Measurements from ENCODE around the gene CXCR4.

DNA sequence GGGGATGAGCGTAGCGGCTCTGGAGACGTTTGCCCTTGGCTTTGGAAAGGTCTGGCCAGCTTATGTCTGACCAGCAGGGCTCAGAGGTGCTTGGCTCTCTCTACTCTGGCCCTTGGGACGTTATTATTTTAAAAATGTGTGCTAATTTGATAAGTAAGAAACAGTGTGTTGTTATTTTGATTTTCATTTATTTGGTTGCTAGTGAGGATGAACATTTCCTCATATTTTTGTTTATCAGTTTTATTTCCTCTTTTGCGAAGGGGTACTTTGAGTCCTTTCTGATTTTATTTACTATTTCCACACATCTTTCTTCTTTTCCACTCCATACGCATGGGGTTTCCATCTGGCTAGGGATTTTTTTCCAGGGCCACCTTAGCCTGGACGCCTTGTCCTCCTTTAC, 11.4 kb downstream of the CXCR4 start:
- TF ChIP-seq, protein P1, sequence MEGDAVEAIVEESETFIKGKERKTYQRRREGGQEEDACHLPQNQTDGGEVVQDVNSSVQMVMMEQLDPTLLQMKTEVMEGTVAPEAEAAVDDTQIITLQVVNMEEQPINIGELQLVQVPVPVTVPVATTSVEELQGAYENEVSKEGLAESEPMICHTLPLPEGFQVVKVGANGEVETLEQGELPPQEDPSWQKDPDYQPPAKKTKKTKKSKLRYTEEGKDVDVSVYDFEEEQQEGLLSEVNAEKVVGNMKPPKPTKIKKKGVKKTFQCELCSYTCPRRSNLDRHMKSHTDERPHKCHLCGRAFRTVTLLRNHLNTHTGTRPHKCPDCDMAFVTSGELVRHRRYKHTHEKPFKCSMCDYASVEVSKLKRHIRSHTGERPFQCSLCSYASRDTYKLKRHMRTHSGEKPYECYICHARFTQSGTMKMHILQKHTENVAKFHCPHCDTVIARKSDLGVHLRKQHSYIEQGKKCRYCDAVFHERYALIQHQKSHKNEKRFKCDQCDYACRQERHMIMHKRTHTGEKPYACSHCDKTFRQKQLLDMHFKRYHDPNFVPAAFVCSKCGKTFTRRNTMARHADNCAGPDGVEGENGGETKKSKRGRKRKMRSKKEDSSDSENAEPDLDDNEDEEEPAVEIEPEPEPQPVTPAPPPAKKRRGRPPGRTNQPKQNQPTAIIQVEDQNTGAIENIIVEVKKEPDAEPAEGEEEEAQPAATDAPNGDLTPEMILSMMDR (IDR thresholded peaks at IDR 0.05): no peak
- TF ChIP-seq SIN3A (IDR thresholded peaks at IDR 0.05; ENCODE audit: borderline replicate concordance, low read depth, low read length): no peak
- TF ChIP-seq RAD21 (IDR thresholded peaks at IDR 0.05; ENCODE audit: low read length): no peak
- TF ChIP-seq MXI1 (IDR thresholded peaks at IDR 0.05; ENCODE audit: low read depth, low read length): no peak
- no peak for TF ChIP-seq GATA2 (CRISPR knock-in tag; IDR thresholded peaks at IDR 0.05)
- TF ChIP-seq, protein P2, sequence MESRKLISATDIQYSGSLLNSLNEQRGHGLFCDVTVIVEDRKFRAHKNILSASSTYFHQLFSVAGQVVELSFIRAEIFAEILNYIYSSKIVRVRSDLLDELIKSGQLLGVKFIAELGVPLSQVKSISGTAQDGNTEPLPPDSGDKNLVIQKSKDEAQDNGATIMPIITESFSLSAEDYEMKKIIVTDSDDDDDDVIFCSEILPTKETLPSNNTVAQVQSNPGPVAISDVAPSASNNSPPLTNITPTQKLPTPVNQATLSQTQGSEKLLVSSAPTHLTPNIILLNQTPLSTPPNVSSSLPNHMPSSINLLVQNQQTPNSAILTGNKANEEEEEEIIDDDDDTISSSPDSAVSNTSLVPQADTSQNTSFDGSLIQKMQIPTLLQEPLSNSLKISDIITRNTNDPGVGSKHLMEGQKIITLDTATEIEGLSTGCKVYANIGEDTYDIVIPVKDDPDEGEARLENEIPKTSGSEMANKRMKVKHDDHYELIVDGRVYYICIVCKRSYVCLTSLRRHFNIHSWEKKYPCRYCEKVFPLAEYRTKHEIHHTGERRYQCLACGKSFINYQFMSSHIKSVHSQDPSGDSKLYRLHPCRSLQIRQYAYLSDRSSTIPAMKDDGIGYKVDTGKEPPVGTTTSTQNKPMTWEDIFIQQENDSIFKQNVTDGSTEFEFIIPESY (IDR thresholded peaks at IDR 0.05; ENCODE audit: borderline replicate concordance, low read depth): no peak
- TF ChIP-seq TCF12 (IDR thresholded peaks at IDR 0.05): no peak
- TF ChIP-seq EP300 (IDR thresholded peaks at IDR 0.05; ENCODE audit: borderline replicate concordance in 1 of 2, low read depth in 1 of 2, low read length in 1 of 2): no peak
- TF ChIP-seq POLR2AphosphoS5 (IDR thresholded peaks at IDR 0.05; ENCODE audit: low read depth, low read length): no peak
- no peak for TF ChIP-seq TAF1 (IDR thresholded peaks at IDR 0.05; ENCODE audit: borderline replicate concordance, low read depth, low read length)
- TF ChIP-seq, protein P3, sequence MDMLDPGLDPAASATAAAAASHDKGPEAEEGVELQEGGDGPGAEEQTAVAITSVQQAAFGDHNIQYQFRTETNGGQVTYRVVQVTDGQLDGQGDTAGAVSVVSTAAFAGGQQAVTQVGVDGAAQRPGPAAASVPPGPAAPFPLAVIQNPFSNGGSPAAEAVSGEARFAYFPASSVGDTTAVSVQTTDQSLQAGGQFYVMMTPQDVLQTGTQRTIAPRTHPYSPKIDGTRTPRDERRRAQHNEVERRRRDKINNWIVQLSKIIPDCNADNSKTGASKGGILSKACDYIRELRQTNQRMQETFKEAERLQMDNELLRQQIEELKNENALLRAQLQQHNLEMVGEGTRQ (IDR thresholded peaks at IDR 0.05; ENCODE audit: borderline replicate concordance, low read depth, low read length): no peak
- TF ChIP-seq, protein P4, sequence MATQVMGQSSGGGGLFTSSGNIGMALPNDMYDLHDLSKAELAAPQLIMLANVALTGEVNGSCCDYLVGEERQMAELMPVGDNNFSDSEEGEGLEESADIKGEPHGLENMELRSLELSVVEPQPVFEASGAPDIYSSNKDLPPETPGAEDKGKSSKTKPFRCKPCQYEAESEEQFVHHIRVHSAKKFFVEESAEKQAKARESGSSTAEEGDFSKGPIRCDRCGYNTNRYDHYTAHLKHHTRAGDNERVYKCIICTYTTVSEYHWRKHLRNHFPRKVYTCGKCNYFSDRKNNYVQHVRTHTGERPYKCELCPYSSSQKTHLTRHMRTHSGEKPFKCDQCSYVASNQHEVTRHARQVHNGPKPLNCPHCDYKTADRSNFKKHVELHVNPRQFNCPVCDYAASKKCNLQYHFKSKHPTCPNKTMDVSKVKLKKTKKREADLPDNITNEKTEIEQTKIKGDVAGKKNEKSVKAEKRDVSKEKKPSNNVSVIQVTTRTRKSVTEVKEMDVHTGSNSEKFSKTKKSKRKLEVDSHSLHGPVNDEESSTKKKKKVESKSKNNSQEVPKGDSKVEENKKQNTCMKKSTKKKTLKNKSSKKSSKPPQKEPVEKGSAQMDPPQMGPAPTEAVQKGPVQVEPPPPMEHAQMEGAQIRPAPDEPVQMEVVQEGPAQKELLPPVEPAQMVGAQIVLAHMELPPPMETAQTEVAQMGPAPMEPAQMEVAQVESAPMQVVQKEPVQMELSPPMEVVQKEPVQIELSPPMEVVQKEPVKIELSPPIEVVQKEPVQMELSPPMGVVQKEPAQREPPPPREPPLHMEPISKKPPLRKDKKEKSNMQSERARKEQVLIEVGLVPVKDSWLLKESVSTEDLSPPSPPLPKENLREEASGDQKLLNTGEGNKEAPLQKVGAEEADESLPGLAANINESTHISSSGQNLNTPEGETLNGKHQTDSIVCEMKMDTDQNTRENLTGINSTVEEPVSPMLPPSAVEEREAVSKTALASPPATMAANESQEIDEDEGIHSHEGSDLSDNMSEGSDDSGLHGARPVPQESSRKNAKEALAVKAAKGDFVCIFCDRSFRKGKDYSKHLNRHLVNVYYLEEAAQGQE (IDR thresholded peaks at IDR 0.05; ENCODE audit: low read depth, low read length): no peak
- no peak for TF ChIP-seq FOXJ3 (CRISPR knock-in tag; IDR thresholded peaks at IDR 0.05)
- TF ChIP-seq FOXM1 (IDR thresholded peaks at IDR 0.05; ENCODE audit: low read depth): no peak

Data from SK-N-SH (cell line).